H1 (cell line): ENCODE data around the gene AREG. TPM values are rescaled to one million over a fixed set of nuclear protein-coding genes. Genes with fewer than 3 reads are reported as not detected.

ENCODE experiments used
- GABPA ChIP-seq: IDR thresholded peaks from 2 replicates; pipeline ENCODE4 v1.6.1; 2011; ENCODE audit warnings: mild to moderate bottlenecking, low read length, moderate library complexity, borderline replicate concordance; ENCODE audit not compliant: insufficient read depth
- KDM5A ChIP-seq: fragments of 200-600 bp; IDR thresholded peaks from 2 replicates; pipeline ENCODE4 v1.7.1; 2012; ENCODE audit warnings: mild to moderate bottlenecking, low read length, inconsistent platforms, mixed read lengths
- polyA plus RNA-seq, 7 experiments: library from polyadenylated mRNA; depleted of rRNA in 3 of 7; stranded (reverse) in 5 of 7; unstranded in 2 of 7; fragments of >200 nt in 5 of 7; fragments of 200-250 nt in 2 of 7; gene quantifications; 1 replicate in 5 of 7; 2 replicates in 1 of 7; 4 replicates in 1 of 7; pipeline versions ENCODE4 v1.2.1 to v1.2.3, GENCODE V29; 2011 to 2013; ENCODE audit warnings: missing spikeins in 2 of 7, mixed read lengths in 2 of 7
- total RNA-seq: library from RNA; stranded (reverse); fragmentation: NEBNext Ultra II Directional; extraction: Animal tissue kit (Norgen Biotek cat#: 25700); gene quantifications from 2 replicates; pipeline ENCODE4 v1.2.1, GENCODE V29; 2021

AREG gene
- total and polyA plus RNA-seq, 2 of the 8 experiments (the other 6 are each of a cell fraction or from before 2014, with no cell fraction given): not detected

GRCh38 chr4:74395633-74396032, 49.3 kb upstream of the AREG start (continued):
- TF ChIP-seq GABPA (no peak), KDM5A (no peak)
